ENCODE data around the gene ELN.

GRCh38 chr7:74022507-74022906 is 5.5 kb upstream of the ELN start:
- TF ChIP-seq RAD21 (CRISPR knock-in tag; conservative IDR thresholded peaks at IDR 0.05 in 1 of 2, IDR thresholded peaks at IDR 0.05 in 1 of 2) (no peak), FIP1L1 (IDR thresholded peaks at IDR 0.05; ENCODE audit: low read depth, low read length, poor library complexity, severe bottlenecking) (no peak), ARID2 (IDR thresholded peaks at IDR 0.05) (no peak), ELK1 (CRISPR knock-in tag; IDR thresholded peaks at IDR 0.05) (no peak), FOXA1 (IDR thresholded peaks at IDR 0.05; ENCODE audit: borderline replicate concordance) (no peak)
